Naive thymus-derived CD4-positive, alpha-beta T cell (primary cell): ENCODE measurements around the gene DUSP10. TPM values are rescaled to one million over a fixed set of nuclear protein-coding genes. Genes with fewer than 3 reads are reported as not detected.

Experiments used
- ATAC-seq: fragments of 150-1000 bp; cut with Tn5 transposase; 2 replicates; pipeline ENCODE4 v1.10.0; 2021; ENCODE audit warnings: mild to moderate bottlenecking, moderate library complexity
- CTCF ChIA-PET: fragments of 350-600 bp; sonication (Branson Sonifier 250); formaldehyde crosslinking; loops from one replicate; lab custom pipeline; 2021; ENCODE audit warnings: antibody characterized with exemption; lab: Charles Lee
- POLR2A ChIA-PET: fragments of 350-600 bp; sonication (Branson Sonifier 250); formaldehyde crosslinking; loops from one replicate; lab custom pipeline; 2021; ENCODE audit warnings: antibody characterized with exemption, inconsistent platforms; lab: Charles Lee
- DNase-seq, 9 donors: peaks; one replicate each; pipeline versions ENCODE4 v3.0.0 to v3.0.0-alpha.2; 2020 to 2022; ENCODE audit warnings: mixed read lengths in 1 of 9
- H3K27ac ChIP-seq: one replicate; pipeline ENCODE4 v1.7.0; 2013; ENCODE audit warnings: mild to moderate bottlenecking, low read depth, low read length, moderate library complexity
- H3K27me3 ChIP-seq, 2 donors: one replicate each; pipeline ENCODE4 v1.7.0; 2013; ENCODE audit warnings: low read length in 2 of 2, mild to moderate bottlenecking in 2 of 2, moderate library complexity in 2 of 2; ENCODE audit not compliant: control insufficient read depth in 2 of 2, insufficient read depth in 2 of 2
- H3K36me3 ChIP-seq, 3 experiments: 1 replicate in 2 of 3; 2 replicates in 1 of 3; pipeline ENCODE4 v1.7.0; 2013; ENCODE audit warnings: low read length in 3 of 3, mild to moderate bottlenecking in 3 of 3, moderate library complexity in 1 of 3; ENCODE audit not compliant: insufficient read depth in 3 of 3, control insufficient read depth in 2 of 3
- H3K4me1 ChIP-seq, 2 donors: one replicate each; pipeline ENCODE4 v1.7.0; 2013; ENCODE audit warnings: low read length in 2 of 2, mild to moderate bottlenecking in 2 of 2, moderate library complexity in 1 of 2; ENCODE audit not compliant: control insufficient read depth in 2 of 2, insufficient read depth in 2 of 2
- H3K4me3 ChIP-seq: 2 replicates; pipeline ENCODE4 v1.7.0; 2013; ENCODE audit warnings: mild to moderate bottlenecking, low read length
- H3K9me3 ChIP-seq, 3 experiments: 1 replicate in 2 of 3; 2 replicates in 1 of 3; pipeline ENCODE4 v1.7.0; 2013; ENCODE audit warnings: low read length in 3 of 3; ENCODE audit not compliant: control insufficient read depth in 2 of 3
- H3K27ac Mint-ChIP-seq, 9 donors: one replicate each; pipeline ENCODE4 v1.8.0; 2020 to 2022; ENCODE audit warnings: mixed read lengths in 9 of 9, mild to moderate bottlenecking in 8 of 9, moderate library complexity in 5 of 9, inconsistent platforms in 2 of 9
- H3K27me3 Mint-ChIP-seq, 5 donors: one replicate each; pipeline ENCODE4 v1.8.0; 2021 to 2022; ENCODE audit warnings: mixed read lengths in 5 of 5, mild to moderate bottlenecking in 1 of 5
- H3K36me3 Mint-ChIP-seq, 5 donors: one replicate each; pipeline ENCODE4 v1.8.0; 2020 to 2022; ENCODE audit warnings: mixed read lengths in 5 of 5, mild to moderate bottlenecking in 3 of 5, inconsistent platforms in 1 of 5
- H3K4me1 Mint-ChIP-seq, 7 donors: one replicate each; pipeline ENCODE4 v1.8.0; 2020 to 2022; ENCODE audit warnings: mixed read lengths in 7 of 7, mild to moderate bottlenecking in 3 of 7, inconsistent platforms in 1 of 7
- H3K4me3 Mint-ChIP-seq, 10 donors: one replicate each; pipeline ENCODE4 v1.8.0; 2020 to 2022; ENCODE audit warnings: mild to moderate bottlenecking in 10 of 10, mixed read lengths in 10 of 10, moderate library complexity in 6 of 10, inconsistent platforms in 2 of 10
- H3K9me3 Mint-ChIP-seq, 11 donors: one replicate each; pipeline ENCODE4 v1.8.0; 2020 to 2022; ENCODE audit warnings: mixed read lengths in 11 of 11, mild to moderate bottlenecking in 4 of 11, inconsistent platforms in 1 of 11, moderate library complexity in 1 of 11
- intact Hi-C, 2 donors: fragments of 100-400 bp; cut with micrococcal nuclease; formaldehyde crosslinking; loops; one replicate each; pipeline ENCODE4 v1.15.1; 2023
- polyA plus RNA-seq, 2 donors: library from polyadenylated mRNA; unstranded; fragments of 300-500 nt; fragmentation: Illumina TruSeq; gene quantifications; one replicate each; pipeline ENCODE4 v1.2.3, GENCODE V29; 2021
- total RNA-seq, 6 experiments: library from RNA in 5 of 6; stranded (reverse) in 5 of 6; gene quantifications; 1 replicate in 5 of 6; 2 replicates in 1 of 6; pipeline ENCODE4 v1.2.3 and lab custom pipeline; 2021 to 2026

DUSP10 gene
- total and polyA plus RNA-seq, 7 experiments from 2014 or later, result 2.5 to 60.6 (median 3.7) TPM

GRCh38 chr1:221672965-221673364 lies 68.9 kb downstream of the DUSP10 start:
- no peak overlapping the region for H3K27ac Mint-ChIP-seq

GRCh38 chr1:221672239-221672645 lies 69.6 kb downstream of the DUSP10 start:
- H3K27ac Mint-ChIP-seq, result no peak overlapping the region
- H3K9me3 Mint-ChIP-seq, result peaks cover 0 to 5% (median 0%) of the 10 kb centered on the region in 11 donors
- Histone ChIP-seq H3K9me3 (no peaks in the 10 kb centered on the region), H3K4me3 (no peak overlapping the region), H3K4me1 (no peaks in the 10 kb centered on the region), H3K27ac (no peak overlapping the region), H3K27me3 (no peaks in the 10 kb centered on the region), H3K36me3 (no peaks in the 10 kb centered on the region)
- no peak overlapping the region for H3K4me3 Mint-ChIP-seq
- intact Hi-C loops, result loop anchor here in 1 of 2 donors (5.0 kb wide), 1 partner anchor 70 kb away; the partner anchor contains the start of gene DUSP10
- H3K36me3 Mint-ChIP-seq, result peaks cover 0 to 2% (median 0%) of the 10 kb centered on the region in 5 donors
- H3K27me3 Mint-ChIP-seq, result peaks cover 0 to 17% (median 10%) of the 10 kb centered on the region in 5 donors
- H3K4me1 Mint-ChIP-seq, result no peaks in the 10 kb centered on the region
- no peak for ATAC-seq
- CTCF ChIA-PET, result no interaction called here
- no peak for DNase-seq
- POLR2A ChIA-PET, result no interaction called here

More at GRCh38 chr1:221672965-221673364, 68.9 kb downstream of the DUSP10 start:
- H3K4me1 Mint-ChIP-seq, result peaks cover 0 to 3% (median under 1%) of the 10 kb centered on the region in 7 donors
- H3K9me3 Mint-ChIP-seq, result peaks cover 0 to 5% (median 0%) of the 10 kb centered on the region in 11 donors
- peaks cover 0 to 14% (median 7%) of the 10 kb centered on the region in 5 donors for H3K27me3 Mint-ChIP-seq
- ChIA-PET CTCF (no interaction called here), POLR2A (no interaction called here)
- Histone ChIP-seq H3K9me3 (no peaks in the 10 kb centered on the region), H3K27ac (no peak overlapping the region), H3K36me3 (no peaks in the 10 kb centered on the region), H3K27me3 (no peaks in the 10 kb centered on the region), H3K4me1 (no peaks in the 10 kb centered on the region), H3K4me3 (no peak overlapping the region)
- peaks cover 0 to 2% (median 0%) of the 10 kb centered on the region in 5 donors for H3K36me3 Mint-ChIP-seq
- no peak overlapping the region for H3K4me3 Mint-ChIP-seq
- no peak for DNase-seq
- ATAC-seq, result no peak
- intact Hi-C loops, result loop anchor here in 1 of 2 donors (5.0 kb wide), 1 partner anchor 69 kb away; the partner anchor contains the start of gene DUSP10

GRCh38 chr1:221670081-221670480 lies 71.8 kb downstream of the DUSP10 start:
- H3K4me1 Mint-ChIP-seq, result no peaks in the 10 kb centered on the region
- peaks cover 0 to 2% (median 0%) of the 10 kb centered on the region in 5 donors for H3K36me3 Mint-ChIP-seq
- no peaks in the 10 kb centered on the region for H3K9me3 Mint-ChIP-seq
- Histone ChIP-seq H3K27ac (no peak overlapping the region), H3K4me3 (no peak overlapping the region), H3K9me3 (no peaks in the 10 kb centered on the region), H3K27me3 (no peaks in the 10 kb centered on the region), H3K4me1 (no peaks in the 10 kb centered on the region), H3K36me3 (no peaks in the 10 kb centered on the region)
- intact Hi-C loops, result loop anchor here in 1 of 2 donors (5.0 kb wide), 1 partner anchor 72 kb away; the partner anchor contains the start of gene DUSP10
- H3K4me3 Mint-ChIP-seq, result no peak overlapping the region
- peaks cover 5 to 19% (median 10%) of the 10 kb centered on the region in 5 donors for H3K27me3 Mint-ChIP-seq
- CTCF ChIA-PET, result interaction anchor here (0.6 kb wide), 1 partner anchor 158 kb away, joined by 3 read pairs; no protein-coding TSS in a partner anchor
- POLR2A ChIA-PET, result no interaction called here
- no peak overlapping the region for H3K27ac Mint-ChIP-seq
- ATAC-seq, result no peak
- DNase-seq, result no peak

- intact Hi-C loops, result no loop called here
- Histone ChIP-seq H3K27me3 (no peaks in the 10 kb centered on the region), H3K36me3 (no peaks in the 10 kb centered on the region), H3K9me3 (no peaks in the 10 kb centered on the region), H3K27ac (no peak overlapping the region), H3K4me3 (no peak overlapping the region), H3K4me1 (no peaks in the 10 kb centered on the region)
- H3K9me3 Mint-ChIP-seq, result no peaks in the 10 kb centered on the region
- no peak overlapping the region for H3K4me3 Mint-ChIP-seq
- H3K4me1 Mint-ChIP-seq, result no peaks in the 10 kb centered on the region
- H3K27me3 Mint-ChIP-seq, result peaks cover 5 to 22% (median 10%) of the 10 kb centered on the region in 5 donors
- no peak overlapping the region for H3K27ac Mint-ChIP-seq
- ATAC-seq (no peak), DNase-seq (no peak)
- POLR2A ChIA-PET, result no interaction called here
- CTCF ChIA-PET, result no interaction called here
- H3K36me3 Mint-ChIP-seq, result peaks cover 0 to 2% (median 0%) of the 10 kb centered on the region in 5 donors
These were observed 72.4 kb downstream of the DUSP10 start for GRCh38 chr1:221669441-221669840.

GRCh38 chr1:221667504-221667903 lies 74.4 kb downstream of the DUSP10 start:
- Histone ChIP-seq H3K36me3 (no peaks in the 10 kb centered on the region), H3K4me3 (no peak overlapping the region), H3K27me3 (no peaks in the 10 kb centered on the region), H3K4me1 (no peaks in the 10 kb centered on the region), H3K9me3 (no peaks in the 10 kb centered on the region), H3K27ac (no peak overlapping the region)
- DNase-seq (no peak), ATAC-seq (no peak)
- Mint-ChIP-seq H3K4me3 (no peak overlapping the region), H3K9me3 (peaks cover 0 to 7% (median 0%) of the 10 kb centered on the region in 11 donors), H3K27ac (no peak overlapping the region), H3K36me3 (peaks cover 0 to 2% (median 0%) of the 10 kb centered on the region in 5 donors), H3K27me3 (peaks cover 5 to 34% (median 10%) of the 10 kb centered on the region in 5 donors), H3K4me1 (no peaks in the 10 kb centered on the region)
- intact Hi-C loops, result no loop called here
- POLR2A ChIA-PET, result no interaction called here
- CTCF ChIA-PET, result no interaction called here

- ChIA-PET POLR2A (no interaction called here), CTCF (no interaction called here)
- Mint-ChIP-seq H3K9me3 (peaks cover 0 to 7% (median 0%) of the 10 kb centered on the region in 11 donors), H3K27me3 (peaks cover 5 to 30% (median 8%) of the 10 kb centered on the region in 5 donors), H3K36me3 (peaks cover 0 to 1% (median 0%) of the 10 kb centered on the region in 5 donors), H3K4me3 (no peak overlapping the region), H3K27ac (no peak overlapping the region), H3K4me1 (peaks cover 0 to 2% (median 0%) of the 10 kb centered on the region in 7 donors)
- H3K36me3 ChIP-seq, result no peaks in the 10 kb centered on the region
- ATAC-seq, result no peak
- no peaks in the 10 kb centered on the region for H3K27me3 ChIP-seq
- intact Hi-C loops, result no loop called here
- H3K27ac ChIP-seq, result no peak overlapping the region
- no peak for DNase-seq
- H3K9me3 ChIP-seq, result no peaks in the 10 kb centered on the region
- no peak overlapping the region for H3K4me3 ChIP-seq
- no peaks in the 10 kb centered on the region for H3K4me1 ChIP-seq
These were observed 77.6 kb downstream of the DUSP10 start for GRCh38 chr1:221664253-221664652.

- H3K4me3 ChIP-seq, result no peak overlapping the region
- ChIA-PET POLR2A (no interaction called here), CTCF (no interaction called here)
- H3K27ac Mint-ChIP-seq, result no peak overlapping the region
- H3K9me3 ChIP-seq, result no peaks in the 10 kb centered on the region
- DNase-seq, result no peak
- no peaks in the 10 kb centered on the region for H3K36me3 ChIP-seq
- H3K27me3 Mint-ChIP-seq, result peaks cover 0 to 24% (median 8%) of the 10 kb centered on the region in 5 donors
- no peaks in the 10 kb centered on the region for H3K4me1 ChIP-seq
- H3K9me3 Mint-ChIP-seq, result peaks cover 0 to 7% (median 0%) of the 10 kb centered on the region in 11 donors
- no peaks in the 10 kb centered on the region for H3K36me3 Mint-ChIP-seq
- H3K27me3 ChIP-seq, result no peaks in the 10 kb centered on the region
- peaks cover 0 to 2% (median 0%) of the 10 kb centered on the region in 7 donors for H3K4me1 Mint-ChIP-seq
- intact Hi-C loops, result no loop called here
- H3K27ac ChIP-seq, result no peak overlapping the region
- ATAC-seq, result no peak
- H3K4me3 Mint-ChIP-seq, result no peak overlapping the region
These were observed 78.6 kb downstream of the DUSP10 start for GRCh38 chr1:221663321-221663720.
